SK-N-SH (cell line): ENCODE data around the gene ARHGAP15. TPM values are rescaled to one million over a fixed set of nuclear protein-coding genes. Genes with fewer than 3 reads are reported as not detected.

Source experiments
- CTCF ChIA-PET: fragments of 300-600, 350-600 bp; formaldehyde crosslinking; extraction: SDS; loops from one replicate; lab custom pipeline; 2021; lab: Yijun Ruan, JAX
- POLR2A ChIA-PET: fragments of 350-600 bp; sonication (Branson Sonifier 250); formaldehyde crosslinking; extraction: SDS; loops from one replicate; lab custom pipeline; 2020; ENCODE audit warnings: antibody characterized with exemption, inconsistent platforms; lab: Yijun Ruan, JAX
- DNase-seq: peaks from one replicate; pipeline ENCODE4 v3.0.0; 2012
- H2AFZ ChIP-seq: fragments of 200-600 bp; sonication (generic); 2 replicates; pipeline ENCODE4 v1.8.1; 2016; ENCODE audit warnings: antibody characterized with exemption, mild to moderate bottlenecking, low read depth
- H3F3A ChIP-seq: fragments of 200-600 bp; sonication (generic); replicated peaks from 2 replicates; pipeline ENCODE3; 2016; ENCODE audit warnings: antibody characterized with exemption, mild to moderate bottlenecking; ENCODE audit not compliant: insufficient read depth
- H3K27ac ChIP-seq, 2 experiments: fragments of 200-500 bp in 1 of 2; fragments of 200-600 bp in 1 of 2; sonication (Bioruptor generic) in 1 of 2; sonication (generic), shearing (Covaris generic) in 1 of 2; 2 replicates each; pipeline versions ENCODE4 v1.5.1 to v1.6.1; 2014 to 2016; ENCODE audit warnings: low read depth in 2 of 2, inconsistent platforms in 1 of 2, low read length in 1 of 2, mild to moderate bottlenecking in 1 of 2, mixed read lengths in 1 of 2
- H3K27me3 ChIP-seq: fragments of 200-600 bp; sonication (generic), shearing (Covaris generic); 2 replicates; pipeline ENCODE4 v1.6.1; 2016; ENCODE audit warnings: mixed run types; ENCODE audit not compliant: insufficient read depth
- H3K36me3 ChIP-seq, 2 experiments: fragments of 200-500 bp in 1 of 2; fragments of 200-600 bp in 1 of 2; sonication (Bioruptor generic) in 1 of 2; sonication (generic) in 1 of 2; replicated peaks in 1 of 2; 2 replicates each; pipeline versions ENCODE3 to v1.5.1; 2014 to 2016; ENCODE audit warnings: low read length in 1 of 2, mild to moderate bottlenecking in 1 of 2; ENCODE audit not compliant: insufficient read depth in 2 of 2, control insufficient read depth in 1 of 2
- H3K4me1 ChIP-seq, 2 experiments: fragments of 200-500 bp in 1 of 2; fragments of 200-600 bp in 1 of 2; sonication (Bioruptor generic) in 1 of 2; sonication (generic), shearing (Covaris generic) in 1 of 2; 2 replicates each; pipeline versions ENCODE4 v1.5.1 to v1.6.1; 2014 to 2016; ENCODE audit warnings: low read depth in 1 of 2, low read length in 1 of 2, mixed run types in 1 of 2; ENCODE audit not compliant: insufficient read depth in 2 of 2, control insufficient read depth in 1 of 2
- H3K4me2 ChIP-seq: fragments of 200-600 bp; sonication (generic), shearing (Covaris generic); 2 replicates; pipeline ENCODE4 v1.6.1; 2017; ENCODE audit warnings: mixed run types
- H3K4me3 ChIP-seq, 2 experiments: fragments of 200-500 bp in 1 of 2; fragments of 200-600 bp in 1 of 2; sonication (Bioruptor generic) in 1 of 2; sonication (generic), shearing (Covaris generic) in 1 of 2; 2 replicates each; pipeline versions ENCODE4 v1.5.1 to v1.8.1; 2014 to 2016; ENCODE audit warnings: low read depth in 2 of 2, inconsistent platforms in 1 of 2, low read length in 1 of 2, mild to moderate bottlenecking in 1 of 2, mixed read lengths in 1 of 2, moderate library complexity in 1 of 2
- H3K79me2 ChIP-seq: fragments of 200-600 bp; sonication (generic); 2 replicates; pipeline ENCODE4 v1.8.1; 2017; ENCODE audit warnings: mild to moderate bottlenecking; ENCODE audit not compliant: insufficient read depth
- H3K9ac ChIP-seq: fragments of 200-600 bp; sonication (generic); 2 replicates; pipeline ENCODE4 v1.6.1; 2017; ENCODE audit warnings: mixed run types
- H3K9me2 ChIP-seq: fragments of 200-600 bp; sonication (generic); 2 replicates; pipeline ENCODE4 v1.6.1; 2017; ENCODE audit warnings: mixed run types
- H3K9me3 ChIP-seq: fragments of 200-600 bp; sonication (generic); 2 replicates; pipeline ENCODE4 v1.6.1; 2017; ENCODE audit warnings: mixed run types, mild to moderate bottlenecking, moderate library complexity
- H4K20me1 ChIP-seq: fragments of 200-600 bp; sonication (generic); 2 replicates; pipeline ENCODE4 v1.6.1; 2017; ENCODE audit warnings: mild to moderate bottlenecking, mixed run types; ENCODE audit not compliant: insufficient read depth
- CTCF ChIP-seq: fragments of 200-600 bp; sonication (generic); IDR thresholded peaks from 2 replicates; pipeline ENCODE4 v1.6.1; 2017; ENCODE audit warnings: antibody characterized with exemption, mild to moderate bottlenecking, moderate library complexity
- EP300 ChIP-seq, 2 experiments: IDR thresholded peaks; 2 replicates each; pipeline versions ENCODE4 v1.4.0 to v1.6.1; 2012; ENCODE audit warnings: borderline replicate concordance in 1 of 2, low read depth in 1 of 2, low read length in 1 of 2
- FOSL2 ChIP-seq: IDR thresholded peaks from 2 replicates; pipeline ENCODE4 v1.4.0; 2012; ENCODE audit warnings: low read depth, mild to moderate bottlenecking, moderate library complexity, borderline replicate concordance
- FOXJ3 ChIP-seq: sonication (generic); formaldehyde crosslinking; IDR thresholded peaks from 2 replicates; pipeline ENCODE4 v1.5.1; 2020; ENCODE audit warnings: mild to moderate bottlenecking, missing genetic modification reagents
- FOXM1 ChIP-seq: IDR thresholded peaks from 2 replicates; pipeline ENCODE4 v1.4.0; 2012; ENCODE audit warnings: low read depth, mild to moderate bottlenecking
- GABPA ChIP-seq: IDR thresholded peaks from 2 replicates; pipeline ENCODE4 v1.4.0; 2012; ENCODE audit warnings: low read depth, mild to moderate bottlenecking
- MAX ChIP-seq: IDR thresholded peaks from 2 replicates; pipeline ENCODE4 v1.4.0; 2012; ENCODE audit warnings: low read depth
- MEF2A ChIP-seq: IDR thresholded peaks from 2 replicates; pipeline ENCODE4 v1.4.0; 2012; ENCODE audit warnings: low read depth, borderline replicate concordance
- MXI1 ChIP-seq: IDR thresholded peaks from 2 replicates; pipeline ENCODE4 v1.6.1; 2012; ENCODE audit warnings: mild to moderate bottlenecking, low read depth, low read length, improper control_type of control experiment
- NFIC ChIP-seq: IDR thresholded peaks from 2 replicates; pipeline ENCODE4 v1.4.0; 2012; ENCODE audit warnings: borderline replicate concordance
- PBX3 ChIP-seq: IDR thresholded peaks from 2 replicates; pipeline ENCODE4; 2012
- POLR2AphosphoS5 ChIP-seq: IDR thresholded peaks from 2 replicates; pipeline ENCODE4 v1.6.1; 2012; ENCODE audit warnings: low read depth, low read length
- RAD21 ChIP-seq: IDR thresholded peaks from 2 replicates; pipeline ENCODE4 v1.6.1; 2012; ENCODE audit warnings: mild to moderate bottlenecking, low read length
- SMC3 ChIP-seq: IDR thresholded peaks from 2 replicates; pipeline ENCODE4 v1.6.1; 2012; ENCODE audit warnings: low read depth, low read length, improper control_type of control experiment
- TCF12 ChIP-seq: IDR thresholded peaks from 2 replicates; pipeline ENCODE4 v1.4.0; 2012
- USF2 ChIP-seq: fragments of 150-350 bp; IDR thresholded peaks from 2 replicates; pipeline ENCODE4 v1.6.1; 2017; ENCODE audit warnings: antibody characterized with exemption, low read length, low read depth, borderline replicate concordance
- YY1 ChIP-seq: IDR thresholded peaks from 2 replicates; pipeline ENCODE4 v1.4.0; 2012; ENCODE audit warnings: low read depth, mild to moderate bottlenecking
- WGBS: methylation state at CpG from one replicate; pipeline ENCODE4 v1.1.6; 2017; ENCODE audit warnings: low lambda C conversion rate; 5-methylcytosine and 5-hydroxymethylcytosine counted together
- polyA plus RNA-seq, 3 experiments: library from polyadenylated mRNA; depleted of rRNA; stranded (reverse); fragments of >200 nt; gene quantifications; 2 replicates each; pipeline ENCODE4 v1.2.3, GENCODE V29; 2012
- TF ChIP-seq, protein P1 (sequence below): fragments of 150-350 bp; IDR thresholded peaks from 2 replicates; pipeline ENCODE4 v1.6.1; 2016; ENCODE audit warnings: mild to moderate bottlenecking, low read depth, low read length

The ARHGAP15 gene
- polyA plus RNA-seq, 1 of the 3 experiments (the other 2 are of a cell fraction) = not detected

DNA sequence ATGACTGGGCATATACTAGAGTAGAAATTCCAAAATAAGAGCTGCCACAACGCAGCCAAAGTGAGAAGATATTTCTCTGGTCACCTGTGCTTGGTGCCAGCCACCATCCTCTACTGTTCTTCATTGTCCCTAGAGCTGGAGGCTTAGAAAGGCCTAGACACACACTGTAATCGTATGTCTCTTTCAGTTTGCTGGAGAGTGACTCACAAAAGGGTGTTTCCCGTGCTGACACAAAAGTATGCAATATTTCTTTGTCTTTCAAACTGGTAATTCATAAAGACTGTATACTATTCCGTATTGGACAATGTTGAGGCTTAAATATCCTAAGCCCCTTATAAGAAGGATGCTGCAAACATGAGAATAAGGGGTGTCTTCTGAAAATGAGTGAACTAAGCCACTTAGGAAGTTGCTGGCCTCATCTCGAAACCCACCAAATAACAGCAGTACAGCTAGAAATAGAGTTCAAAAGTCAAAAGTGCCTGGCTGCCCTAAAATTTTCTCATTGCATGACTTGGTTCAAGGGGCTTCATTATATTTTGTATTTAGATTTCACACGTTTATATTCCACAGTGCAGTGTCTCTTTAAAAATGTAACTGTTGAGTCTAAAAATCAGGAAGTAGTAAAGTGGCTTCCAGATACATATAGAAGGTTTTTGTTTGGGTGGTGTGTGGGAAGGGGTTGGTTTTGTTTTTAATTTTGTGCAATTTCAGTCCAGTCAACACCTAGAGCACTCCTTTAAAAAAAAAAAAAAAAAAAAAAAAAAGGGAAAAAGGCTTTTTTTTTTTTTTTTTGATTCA is 601.1 kb downstream of the ARHGAP15 start:
- Histone ChIP-seq H3K9me2 (no peaks in the 10 kb centered on the region), H3K4me3 (no peak overlapping the region), H4K20me1 (no peaks in the 10 kb centered on the region), H2AFZ (no peak overlapping the region), H3K9me3 (no peaks in the 10 kb centered on the region), H3K27me3 (no peaks in the 10 kb centered on the region), H3K9ac (no peak overlapping the region), H3K27ac (no peak overlapping the region), H3K4me1 (peaks cover 0 to 13% of the 10 kb centered on the region in 2 experiments; a peak in 2 of 4 replicates), H3K79me2 (no peaks in the 10 kb centered on the region), H3F3A (no peaks in the 10 kb centered on the region), H3K4me2 (no peak overlapping the region), H3K36me3 (no peaks in the 10 kb centered on the region)
- DNase-seq = no peak
- ChIA-PET CTCF (interaction anchor here (1.0 kb wide), 1 partner anchor 9 kb away, joined by 3 read pairs; no protein-coding TSS in a partner anchor), POLR2A (no interaction called here)
- 73% methylated on average over 6 of the region's 6 CpGs for WGBS
- no peak for TF ChIP-seq SMC3
- TF ChIP-seq RAD21 = no peak
- no peak for TF ChIP-seq USF2
- TF ChIP-seq, protein P1, sequence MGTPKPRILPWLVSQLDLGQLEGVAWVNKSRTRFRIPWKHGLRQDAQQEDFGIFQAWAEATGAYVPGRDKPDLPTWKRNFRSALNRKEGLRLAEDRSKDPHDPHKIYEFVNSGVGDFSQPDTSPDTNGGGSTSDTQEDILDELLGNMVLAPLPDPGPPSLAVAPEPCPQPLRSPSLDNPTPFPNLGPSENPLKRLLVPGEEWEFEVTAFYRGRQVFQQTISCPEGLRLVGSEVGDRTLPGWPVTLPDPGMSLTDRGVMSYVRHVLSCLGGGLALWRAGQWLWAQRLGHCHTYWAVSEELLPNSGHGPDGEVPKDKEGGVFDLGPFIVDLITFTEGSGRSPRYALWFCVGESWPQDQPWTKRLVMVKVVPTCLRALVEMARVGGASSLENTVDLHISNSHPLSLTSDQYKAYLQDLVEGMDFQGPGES = no peak
- no peak for TF ChIP-seq EP300 (IDR thresholded peaks at IDR 0.05; ENCODE audit: borderline replicate concordance in 1 of 2, low read depth in 1 of 2, low read length in 1 of 2)
- TF ChIP-seq TCF12 = no peak
- no peak for TF ChIP-seq NFIC
- TF ChIP-seq MXI1 = no peak
- no peak for TF ChIP-seq YY1
- no peak for TF ChIP-seq PBX3
- no peak for TF ChIP-seq MAX

DNA sequence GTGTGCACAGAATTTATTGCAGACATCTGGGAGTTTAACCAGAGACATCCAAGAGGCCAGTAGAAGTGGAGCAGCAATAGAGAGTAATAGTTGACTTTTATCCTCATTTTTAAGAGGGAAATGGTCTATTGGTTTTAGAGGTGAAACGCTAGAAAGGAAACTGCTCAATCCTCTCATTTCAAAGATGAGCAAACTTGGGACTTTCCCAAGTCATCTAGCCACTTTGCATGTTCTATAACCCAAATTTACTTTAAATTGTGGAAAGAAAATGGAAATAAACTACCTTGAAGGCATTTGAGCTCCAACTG is 601.7 kb downstream of the ARHGAP15 start:
- no peak overlapping the region for H2AFZ ChIP-seq
- WGBS = 80% methylated on average over 1 of the region's 1 CpG
- CTCF ChIA-PET = no interaction called here
- TF ChIP-seq MEF2A (no peak), CTCF (no peak), FOXM1 (no peak), FOXJ3 (no peak), USF2 (no peak), EP300 (IDR thresholded peaks at IDR 0.05; ENCODE audit: borderline replicate concordance in 1 of 2, low read depth in 1 of 2, low read length in 1 of 2) (no peak), GABPA (no peak), MXI1 (no peak), FOSL2 (no peak), NFIC (no peak), POLR2AphosphoS5 (no peak), MAX (no peak)
- TF ChIP-seq, protein P1 = no peak

More for the DNA sequence above, 601.7 kb downstream of the ARHGAP15 start:
- Histone ChIP-seq H3K4me3 (no peak overlapping the region), H3K9ac (no peak overlapping the region), H3K27me3 (no peaks in the 10 kb centered on the region), H3K27ac (no peak overlapping the region), H3K9me2 (no peaks in the 10 kb centered on the region), H3K4me2 (no peak overlapping the region), H3F3A (no peaks in the 10 kb centered on the region), H3K79me2 (no peaks in the 10 kb centered on the region), H3K4me1 (peaks cover 0 to 13% of the 10 kb centered on the region in 2 experiments; a peak in 2 of 4 replicates), H3K36me3 (no peaks in the 10 kb centered on the region), H4K20me1 (no peaks in the 10 kb centered on the region), H3K9me3 (no peaks in the 10 kb centered on the region)
- POLR2A ChIA-PET = no interaction called here
- DNase-seq = no peak
